GM18505 (cell line): Measurements from ENCODE around the gene RFT1.

ENCODE experiments used
- ATAC-seq: cut with Tn5 transposase; IDR thresholded peaks from one replicate; pipeline ENCODE4 v1.9.1; 2021; ENCODE audit not compliant: unreplicated experiment
- POLR2A ChIP-seq: IDR thresholded peaks from 4 replicates; pipeline ENCODE4 v1.6.1; 2011; ENCODE audit warnings: borderline replicate concordance; ENCODE audit not compliant: insufficient read depth, insufficient read length; ENCODE audit errors: extremely low read depth

Gene RFT1

DNA sequence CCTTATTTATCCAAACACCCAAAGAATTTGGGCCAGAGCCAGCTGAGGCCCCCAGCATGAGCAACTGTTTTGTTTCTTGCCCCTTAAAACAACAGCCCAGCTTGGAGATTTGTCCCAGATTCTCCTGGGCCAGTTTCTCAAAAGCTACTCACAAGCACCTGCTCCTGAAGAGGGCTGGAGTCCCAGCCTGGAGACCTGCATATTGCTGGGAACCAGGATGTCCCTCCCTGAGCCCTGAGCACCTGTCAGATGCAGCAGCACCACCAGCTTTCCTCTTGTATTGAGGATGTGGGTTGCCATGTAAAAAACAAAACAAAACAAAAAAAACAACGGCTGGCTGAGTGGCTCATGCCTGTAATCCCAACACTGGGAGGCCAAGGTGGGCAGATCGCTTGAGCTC, 7.0 kb upstream of the RFT1 start:
- no peak for TF ChIP-seq POLR2A
- no peak for ATAC-seq

DNA sequence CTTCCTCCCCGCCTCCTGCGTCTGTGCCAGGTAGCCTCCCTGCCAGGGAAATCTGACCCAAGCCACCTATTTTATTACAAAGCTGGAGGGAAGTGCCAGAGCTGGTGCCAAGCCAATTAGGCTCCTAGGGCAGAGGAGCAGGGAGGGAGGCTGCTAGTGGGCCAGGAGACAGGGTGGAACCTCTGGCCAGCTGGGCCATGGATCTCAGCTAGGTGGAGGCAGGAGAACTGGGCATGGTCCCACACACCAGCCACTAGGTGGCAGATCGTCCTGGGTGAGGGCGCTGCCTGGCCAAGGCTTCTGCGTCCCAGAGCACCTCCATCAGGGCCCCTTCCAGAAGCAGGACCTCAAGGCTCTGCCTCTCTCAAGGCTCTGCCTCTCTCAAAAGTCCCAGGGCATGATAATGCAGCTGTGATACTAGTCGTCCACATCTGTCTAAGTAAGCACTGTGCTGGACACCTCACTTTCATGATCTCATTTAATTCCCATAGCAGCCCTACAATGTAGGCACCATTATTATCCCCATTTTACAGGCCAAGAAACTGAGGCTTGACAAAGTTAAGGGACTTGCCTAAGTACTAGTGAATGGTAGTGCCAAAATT, 4.5 kb upstream of the RFT1 start:
- ATAC-seq: no peak
- TF ChIP-seq POLR2A: no peak

DNA sequence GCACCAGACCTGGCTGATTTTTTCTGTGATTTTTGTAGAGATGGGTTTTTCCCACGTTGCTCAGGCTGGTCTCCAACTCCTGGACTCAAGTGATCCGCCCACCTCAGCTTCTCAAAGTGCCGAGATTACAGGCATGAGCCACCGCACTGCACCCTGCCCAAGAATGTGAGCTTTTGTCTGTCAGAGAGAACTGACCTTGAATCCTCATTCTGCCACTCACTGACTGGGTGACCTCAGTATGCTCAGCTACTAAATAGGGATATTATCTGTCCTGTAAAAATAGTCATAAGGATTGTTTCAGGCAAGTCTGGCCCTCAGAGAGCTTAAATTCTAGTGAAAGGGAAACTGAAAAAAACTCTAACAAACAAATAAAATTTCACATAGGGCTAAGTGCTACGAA, 2.1 kb upstream of the RFT1 start:
- TF ChIP-seq POLR2A: no peak
- ATAC-seq: no peak

DNA sequence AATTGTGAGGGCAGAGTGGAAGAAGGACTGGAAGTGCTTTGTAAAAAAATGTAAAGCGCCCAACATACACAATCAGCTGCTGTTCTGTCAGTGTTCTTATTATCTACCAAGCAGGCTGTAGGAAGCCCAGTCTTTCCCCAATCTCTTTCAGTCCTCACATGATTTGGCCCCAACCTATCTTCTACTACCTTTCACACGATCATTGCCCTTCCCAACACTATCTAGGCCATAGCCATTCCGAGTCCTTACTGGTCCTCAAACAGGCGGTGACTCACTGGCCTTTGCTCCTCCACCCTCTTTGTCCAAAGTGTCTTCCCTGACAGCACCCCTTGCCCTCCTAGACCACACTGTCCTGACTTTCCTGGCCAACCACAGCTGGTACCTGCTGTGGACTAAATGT, 861 bp upstream of the RFT1 start:
- ATAC-seq: no peak
- no peak for TF ChIP-seq POLR2A

DNA sequence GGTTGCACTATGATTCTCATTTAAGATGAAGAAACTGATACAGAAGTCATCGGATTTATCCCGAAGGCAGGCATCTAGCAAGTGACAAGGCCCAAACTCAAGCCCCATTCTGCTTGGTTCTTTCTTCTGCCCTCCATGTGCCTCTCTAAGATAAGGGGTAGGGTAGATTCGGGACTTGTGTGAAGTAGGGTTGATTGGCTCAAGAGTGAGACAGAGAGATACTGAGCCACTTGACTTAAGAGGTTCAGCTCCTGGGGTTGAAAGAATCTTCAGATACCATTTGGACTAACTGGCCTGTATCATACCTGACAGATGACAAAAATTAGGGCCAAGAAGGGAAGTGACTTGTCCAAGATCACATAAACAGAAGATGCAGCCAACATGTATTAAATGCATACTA, 891 bp downstream of the RFT1 start:
- no peak for TF ChIP-seq POLR2A
- ATAC-seq: no peak

DNA sequence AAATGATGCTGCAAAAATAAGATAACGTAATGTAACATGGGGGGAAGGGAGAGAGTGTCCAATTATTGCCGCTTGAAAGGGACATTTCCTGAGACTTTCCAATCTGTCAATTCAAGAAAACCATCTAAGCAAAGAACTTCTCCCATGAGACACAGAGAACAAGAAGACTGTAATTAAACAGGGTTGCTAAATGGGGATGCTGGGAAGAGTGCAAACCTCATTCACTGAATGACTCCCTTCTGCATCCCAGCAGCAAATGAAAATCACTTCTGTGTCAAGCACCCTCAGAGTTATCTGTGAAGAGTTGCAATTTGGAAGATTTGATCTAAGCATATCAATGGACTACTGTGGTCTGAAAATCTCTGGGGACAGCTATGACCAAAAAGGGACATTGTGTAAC, 3.6 kb downstream of the RFT1 start:
- ATAC-seq: no peak
- no peak for TF ChIP-seq POLR2A

DNA sequence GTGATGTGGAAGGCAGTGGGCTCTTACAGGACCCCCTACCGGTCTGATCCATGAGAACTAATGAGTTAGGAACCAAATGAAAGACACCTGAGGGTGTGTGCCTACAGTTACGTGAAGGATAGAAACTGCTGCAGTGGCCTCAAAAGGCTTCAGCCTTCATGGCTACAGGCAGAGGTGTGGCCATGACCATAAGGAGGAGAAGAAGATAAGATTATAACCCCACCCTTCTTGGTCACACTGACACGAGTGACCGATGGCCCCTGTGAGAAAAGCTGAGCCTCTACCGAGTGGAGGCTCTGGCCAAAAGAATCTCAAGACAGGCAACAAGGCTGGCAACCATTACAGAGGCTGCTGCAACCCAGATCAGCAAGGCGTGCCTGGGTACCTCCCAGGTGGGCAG, 6.3 kb downstream of the RFT1 start:
- ATAC-seq: no peak
- no peak for TF ChIP-seq POLR2A

DNA sequence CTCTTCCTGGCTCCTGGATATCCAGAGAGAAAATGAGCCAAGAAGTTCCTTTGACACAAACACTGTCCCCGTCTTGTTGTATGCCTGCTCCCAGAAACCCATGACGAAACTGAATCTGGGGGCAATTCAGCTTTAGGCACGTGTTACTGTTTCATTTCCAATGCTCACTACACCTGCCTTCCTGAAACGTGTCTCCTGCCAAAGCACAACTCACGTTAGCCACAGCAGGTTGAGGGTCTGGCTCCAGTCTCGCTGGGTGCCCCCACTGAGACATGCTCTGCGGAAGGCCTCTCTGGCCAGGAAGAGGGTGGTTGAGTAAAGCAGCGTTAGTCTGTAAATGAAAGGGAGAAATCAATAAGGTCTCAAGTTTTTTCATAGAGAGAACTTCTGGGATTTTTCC, 6.7 kb downstream of the RFT1 start:
- TF ChIP-seq POLR2A: no peak
- no peak for ATAC-seq

DNA sequence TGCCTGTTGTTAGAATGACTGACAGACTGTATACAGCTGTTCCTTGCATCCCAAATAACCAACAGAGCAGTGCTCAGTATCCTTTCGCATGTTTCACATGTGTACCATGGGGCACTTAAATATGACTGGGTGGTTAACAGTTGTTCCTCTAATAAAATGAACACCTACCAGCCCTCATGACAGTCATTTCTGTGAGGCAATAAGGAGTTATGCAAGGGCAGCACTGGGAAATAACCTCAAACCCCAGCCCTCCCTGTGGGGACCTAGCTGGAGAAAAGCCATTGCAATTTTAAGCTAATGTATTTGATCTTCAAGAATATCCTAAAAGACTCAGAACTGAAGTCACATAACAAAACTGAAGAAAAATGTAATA, 7.3 kb downstream of the RFT1 start:
- TF ChIP-seq POLR2A: no peak
- ATAC-seq: no peak

DNA sequence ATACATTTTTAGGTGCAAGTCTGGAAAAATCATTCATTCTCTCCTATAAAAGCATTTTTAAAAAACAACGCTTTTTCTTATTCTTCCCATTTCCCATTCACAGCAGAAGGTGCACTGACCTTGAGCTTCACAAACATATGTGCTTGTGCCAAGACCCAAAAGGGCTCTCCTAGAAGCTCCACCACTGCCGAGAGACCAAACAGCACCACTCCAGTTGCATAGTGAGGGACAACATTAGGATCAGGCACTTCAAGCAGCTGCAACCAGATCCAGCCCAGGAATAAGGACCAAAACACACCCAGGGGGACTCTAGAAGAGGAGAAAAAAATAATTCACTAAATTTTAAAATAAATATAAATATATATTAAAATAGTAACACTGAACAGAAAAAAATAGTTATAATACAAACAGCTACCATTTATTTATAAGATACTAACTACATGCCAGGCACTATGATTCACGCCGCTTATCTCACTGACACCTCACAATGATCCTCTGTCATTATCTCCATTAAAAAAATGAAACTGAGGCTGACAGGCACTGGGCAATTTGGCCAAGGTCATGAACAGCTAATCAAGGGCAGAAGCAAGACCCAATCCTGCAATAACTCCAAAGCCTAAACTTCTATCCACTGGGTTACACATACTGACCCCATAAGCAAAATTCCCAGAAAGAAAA, 7.8 kb downstream of the RFT1 start:
- no peak for ATAC-seq

DNA sequence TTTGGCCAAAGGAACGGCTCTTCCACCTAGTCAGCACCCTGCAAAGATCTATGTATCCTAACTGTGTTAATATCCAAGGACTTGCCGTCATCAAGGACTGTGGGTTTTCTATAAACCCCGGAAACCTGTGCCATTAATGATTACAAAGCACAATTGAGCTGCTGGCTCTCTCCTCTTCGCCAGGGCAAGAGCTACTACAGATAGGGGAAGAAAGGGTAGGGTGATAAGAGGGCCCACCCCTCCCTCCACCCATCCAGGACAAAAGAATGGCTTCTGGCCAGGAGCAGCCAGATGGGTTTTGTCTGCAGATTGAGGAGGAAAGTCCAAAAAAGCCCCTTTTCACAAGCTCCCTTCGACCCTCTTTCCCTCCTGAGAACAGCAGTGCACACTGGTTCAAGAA, 9.9 kb downstream of the RFT1 start:
- ATAC-seq: no peak

More for the DNA sequence above, 7.8 kb downstream of the RFT1 start:
- TF ChIP-seq POLR2A: no peak

DNA sequence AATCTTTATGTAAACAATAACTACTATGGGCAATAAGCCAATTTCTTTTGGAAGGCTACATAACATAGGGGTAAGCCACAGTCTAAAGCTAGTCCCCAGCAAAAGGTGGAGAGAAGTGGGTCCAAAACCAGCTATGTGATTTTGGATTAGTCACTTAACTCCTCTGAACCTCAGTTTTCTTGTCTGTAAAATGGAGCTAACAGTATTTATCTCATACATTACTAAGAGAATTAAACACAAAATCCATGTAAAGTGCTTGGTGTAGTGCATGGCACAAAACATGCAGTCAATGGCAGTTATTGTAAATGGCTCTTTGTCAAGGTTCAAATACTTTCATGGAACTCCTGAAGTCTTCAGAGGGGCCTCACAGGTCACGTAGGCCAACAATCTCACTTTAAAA, 13.3 kb downstream of the RFT1 start:
- no peak for ATAC-seq
- TF ChIP-seq POLR2A: no peak

More for the DNA sequence above, 9.9 kb downstream of the RFT1 start:
- no peak for TF ChIP-seq POLR2A

DNA sequence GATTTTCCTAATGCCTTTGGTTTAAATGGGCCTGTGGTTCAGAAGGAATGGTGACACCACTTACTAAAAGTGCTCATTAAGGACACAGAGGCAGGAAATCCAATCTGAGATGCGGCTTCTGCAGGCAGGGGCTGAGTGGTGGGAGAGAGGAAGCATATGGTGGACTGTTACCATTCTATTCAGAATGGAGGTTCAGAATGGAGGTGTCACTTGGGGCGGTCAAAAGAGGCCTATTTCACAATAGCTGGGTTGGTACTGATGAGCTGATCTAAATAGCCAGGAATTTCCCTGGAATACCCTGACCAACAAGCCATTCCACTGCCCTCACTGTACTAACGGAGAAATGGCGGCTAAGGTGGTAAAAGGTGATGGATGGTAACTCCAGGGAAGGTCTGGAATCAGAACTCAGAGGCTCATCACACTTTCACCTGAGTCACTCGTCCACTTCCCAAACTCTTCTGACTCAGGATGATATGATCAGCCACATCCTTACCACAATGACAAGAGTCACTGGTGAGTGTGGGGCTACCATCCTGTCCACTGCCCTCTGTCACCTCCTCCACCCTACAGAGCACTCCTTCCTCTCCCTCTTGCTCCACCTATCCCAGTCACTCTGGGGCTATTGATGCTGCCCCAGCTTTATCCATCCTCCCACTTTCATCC, 15.7 kb downstream of the RFT1 start:
- no peak for ATAC-seq
- no peak for TF ChIP-seq POLR2A

DNA sequence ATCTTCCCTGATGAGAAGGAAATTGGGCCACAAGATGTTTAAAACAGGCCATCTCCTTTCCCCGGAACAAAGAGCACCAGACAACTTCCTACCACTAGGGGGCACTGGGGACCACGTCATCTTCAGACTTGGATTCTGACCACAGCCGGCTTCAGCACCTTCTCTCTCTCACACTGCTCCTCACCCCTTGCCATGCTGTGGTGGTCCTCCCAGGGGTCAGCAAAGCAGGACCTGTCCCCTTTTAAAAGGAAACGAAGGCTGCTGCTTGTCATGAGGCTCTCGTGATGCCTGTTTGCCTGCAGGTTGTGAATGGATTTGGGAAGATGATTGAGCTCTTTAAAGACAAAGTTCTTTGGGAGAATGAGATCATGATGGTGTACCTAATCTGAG, 16.2 kb downstream of the RFT1 start:
- ATAC-seq: peak; percentile 62
- TF ChIP-seq POLR2A: no peak
